OCI-LY1 (cell line): ENCODE measurements around the gene ZC3H18.

Experiments used
- EZH2 ChIP-seq: fragments of 200-600 bp; sonication (generic), shearing (Covaris generic); IDR thresholded peaks from 2 replicates; pipeline ENCODE4 v1.8.0; 2017; ENCODE audit warnings: borderline replicate concordance, mixed run types, mild to moderate bottlenecking, antibody characterized with exemption, low read length, moderate library complexity, mixed read lengths
- TF ChIP-seq, protein P1 (sequence below): fragments of 200-600 bp; sonication (generic), shearing (Covaris generic); IDR thresholded peaks from 2 replicates; pipeline ENCODE4 v1.5.1; 2017; ENCODE audit warnings: mild to moderate bottlenecking, antibody characterized with exemption, low read length, moderate library complexity, mixed read lengths

DNA sequence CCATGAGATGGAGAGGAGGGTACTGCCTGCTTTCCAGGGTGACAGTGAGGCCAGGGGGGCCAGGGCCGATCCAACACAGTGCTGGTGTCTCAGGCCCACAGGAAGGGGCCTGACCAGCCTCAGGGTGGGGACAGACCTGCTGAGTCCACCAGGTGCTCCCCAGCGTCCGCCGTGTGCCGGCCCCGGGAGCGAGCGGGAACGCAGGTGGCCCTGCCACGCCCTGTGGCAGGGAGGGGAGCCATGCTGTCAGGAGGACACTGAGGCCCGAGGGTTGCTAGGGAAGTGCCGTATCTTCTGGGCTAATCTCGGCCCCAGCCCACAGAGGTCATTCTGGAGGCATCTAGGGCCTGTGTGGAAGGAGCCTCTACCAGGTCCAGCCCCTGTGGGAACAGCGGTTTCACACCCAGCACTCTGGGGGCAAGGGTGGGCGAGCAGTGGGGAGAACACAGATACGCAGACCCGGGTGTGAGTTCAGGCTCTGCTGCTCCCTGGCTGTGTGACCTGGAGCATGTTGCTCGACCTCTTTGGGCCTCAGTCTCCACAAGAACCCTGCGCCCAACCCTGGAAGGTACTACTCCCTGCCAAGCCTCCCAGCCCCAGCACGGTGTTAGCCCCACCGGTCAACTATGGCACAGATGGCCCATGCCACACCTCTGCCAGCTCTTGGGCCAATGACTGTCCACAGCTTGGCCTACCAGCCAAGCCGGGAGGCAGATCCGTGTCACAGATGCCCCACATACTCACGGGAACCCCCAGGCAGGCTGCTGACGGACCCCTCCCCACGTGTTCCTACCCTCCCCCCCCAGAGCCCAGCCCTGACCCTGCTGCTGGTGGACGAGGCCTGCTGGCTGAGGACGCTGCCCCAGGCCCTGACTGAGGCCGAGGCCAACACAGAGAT, 43.9 kb upstream of the ZC3H18 start:
- TF ChIP-seq, protein P1, sequence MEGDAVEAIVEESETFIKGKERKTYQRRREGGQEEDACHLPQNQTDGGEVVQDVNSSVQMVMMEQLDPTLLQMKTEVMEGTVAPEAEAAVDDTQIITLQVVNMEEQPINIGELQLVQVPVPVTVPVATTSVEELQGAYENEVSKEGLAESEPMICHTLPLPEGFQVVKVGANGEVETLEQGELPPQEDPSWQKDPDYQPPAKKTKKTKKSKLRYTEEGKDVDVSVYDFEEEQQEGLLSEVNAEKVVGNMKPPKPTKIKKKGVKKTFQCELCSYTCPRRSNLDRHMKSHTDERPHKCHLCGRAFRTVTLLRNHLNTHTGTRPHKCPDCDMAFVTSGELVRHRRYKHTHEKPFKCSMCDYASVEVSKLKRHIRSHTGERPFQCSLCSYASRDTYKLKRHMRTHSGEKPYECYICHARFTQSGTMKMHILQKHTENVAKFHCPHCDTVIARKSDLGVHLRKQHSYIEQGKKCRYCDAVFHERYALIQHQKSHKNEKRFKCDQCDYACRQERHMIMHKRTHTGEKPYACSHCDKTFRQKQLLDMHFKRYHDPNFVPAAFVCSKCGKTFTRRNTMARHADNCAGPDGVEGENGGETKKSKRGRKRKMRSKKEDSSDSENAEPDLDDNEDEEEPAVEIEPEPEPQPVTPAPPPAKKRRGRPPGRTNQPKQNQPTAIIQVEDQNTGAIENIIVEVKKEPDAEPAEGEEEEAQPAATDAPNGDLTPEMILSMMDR, result no peak
- no peak for TF ChIP-seq EZH2
